A673 (cell line): Measurements from ENCODE around the gene FCN1.

Experiments used
- CTCF ChIP-seq: fragments of 300-800, 200-600 bp; sonication (generic); conservative IDR thresholded peaks from 2 replicates; pipeline ENCODE4 v1.5.1; 2017; ENCODE audit warnings: low read depth, mild to moderate bottlenecking, antibody characterized with exemption, low read length, moderate library complexity, mixed read lengths
- EZH2 ChIP-seq: fragments of 200-600 bp; sonication (generic); IDR thresholded peaks from 2 replicates; pipeline ENCODE4 v1.6.1; 2017; ENCODE audit warnings: borderline replicate concordance, low read depth, mild to moderate bottlenecking, mixed read lengths, antibody characterized with exemption, low read length; ENCODE audit not compliant: poor library complexity, severe bottlenecking

GRCh38 chr9:134858051-134858841 lies 59.5 kb downstream of the FCN1 start:
- no peak for TF ChIP-seq EZH2
- no peak for TF ChIP-seq CTCF
